ENCODE measurements around the gene PAX3.

Gene PAX3

DNA sequence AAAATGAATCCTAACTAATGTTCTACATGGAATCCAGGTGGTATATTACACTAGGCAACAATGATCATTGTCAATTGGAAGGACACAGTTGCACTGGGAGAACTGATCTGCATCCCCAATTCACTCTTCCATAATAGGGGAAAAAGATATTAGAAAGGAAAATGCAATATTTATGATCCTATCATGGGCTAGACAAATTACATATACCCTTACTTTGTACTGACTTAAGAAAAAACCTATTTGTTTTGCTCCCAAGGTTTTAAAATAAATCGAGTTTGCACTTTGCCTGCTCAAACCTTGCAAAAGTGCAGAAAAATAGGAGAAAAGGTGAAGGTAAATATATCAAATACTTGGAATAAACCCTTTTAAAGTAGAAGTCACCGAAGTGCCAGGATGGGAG lies 11.0 kb upstream of the PAX3 start:
- DNase-seq: no peak

DNA sequence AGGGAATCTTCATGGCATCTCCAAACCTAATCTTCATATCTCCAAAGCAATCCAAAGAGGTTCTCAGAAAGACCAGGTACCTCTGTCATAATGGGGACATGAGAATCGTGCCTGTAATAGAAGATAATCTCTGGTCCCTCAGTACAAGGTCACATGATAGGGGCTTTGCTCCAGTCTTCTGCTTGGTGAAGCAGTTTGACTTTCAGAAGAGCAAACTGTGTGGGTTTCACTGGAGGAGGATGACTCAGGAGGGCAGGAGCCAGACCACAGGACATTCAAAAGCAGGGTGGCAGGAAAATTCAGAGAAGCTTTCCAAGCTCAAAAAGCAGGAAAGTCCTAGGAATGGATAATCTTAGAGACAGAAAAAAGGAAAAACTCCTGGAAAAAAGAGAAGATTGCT lies 10.6 kb upstream of the PAX3 start:
- DNase-seq: no peak

DNA sequence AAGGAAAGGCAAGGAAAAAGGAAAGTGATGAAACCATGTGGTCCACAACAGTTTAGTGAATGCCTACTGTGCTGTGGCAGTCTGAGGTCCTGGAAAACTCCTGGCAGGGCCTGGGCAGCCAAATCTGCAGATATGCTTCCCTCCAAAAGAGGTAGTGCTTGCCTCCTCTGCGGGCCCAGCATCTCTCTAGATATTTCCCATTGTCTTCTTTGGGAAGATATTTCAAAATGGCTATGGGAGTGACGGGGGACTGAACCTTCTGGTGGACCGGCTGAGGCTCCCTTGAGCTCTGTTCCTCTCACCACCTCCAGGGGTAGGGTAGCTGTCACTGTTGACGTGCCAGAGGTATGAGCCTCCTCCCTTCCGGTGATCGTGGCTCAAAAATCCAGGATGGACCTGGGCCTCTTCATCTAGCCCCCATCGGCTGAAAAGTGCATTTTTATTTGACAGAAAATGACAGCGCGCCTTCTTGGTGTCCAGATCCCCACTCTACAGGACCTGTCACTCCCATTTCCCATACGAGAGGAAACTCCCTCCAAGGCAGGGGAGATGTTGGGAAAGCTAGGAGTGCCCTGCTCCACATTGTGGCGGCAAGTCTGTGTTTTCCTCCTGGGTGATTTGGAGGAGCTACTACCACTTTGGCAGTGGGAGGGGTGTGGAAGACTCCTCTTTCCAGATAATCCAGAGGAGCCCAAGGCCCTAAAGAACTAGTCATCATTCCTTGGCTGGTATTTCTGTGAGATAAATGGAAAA lies 9.4 kb upstream of the PAX3 start:
- no peak for DNase-seq

DNA sequence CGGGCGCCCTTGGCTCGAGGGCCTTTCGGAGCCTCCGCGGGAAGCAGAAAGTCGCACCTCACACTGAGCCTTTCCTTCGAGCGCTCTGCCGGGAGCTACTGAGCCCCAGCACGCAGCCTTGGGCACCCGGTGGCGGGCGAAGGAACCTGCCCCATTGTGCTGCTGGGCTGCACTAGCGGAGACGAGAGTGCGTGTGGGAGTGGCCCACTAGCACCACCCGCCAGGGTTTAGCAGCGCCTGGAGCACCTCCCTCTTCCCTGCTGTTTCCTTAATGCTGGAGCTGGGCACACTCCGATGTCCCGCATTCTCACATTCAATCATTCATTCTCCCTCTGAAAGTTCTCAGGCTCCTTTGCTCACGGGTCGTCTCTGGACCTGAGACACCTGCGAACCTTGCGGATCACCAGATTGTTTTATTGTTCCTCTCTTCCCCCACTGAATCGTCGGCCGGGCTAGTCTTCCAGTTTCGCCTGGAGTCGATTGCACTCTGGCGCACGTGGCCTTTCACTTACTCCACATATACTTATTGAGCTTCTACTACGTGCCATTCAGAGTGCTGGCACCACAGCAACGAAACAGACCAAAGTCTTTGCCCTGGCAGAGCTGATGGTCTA lies 8.5 kb upstream of the PAX3 start:
- no peak for DNase-seq

DNA sequence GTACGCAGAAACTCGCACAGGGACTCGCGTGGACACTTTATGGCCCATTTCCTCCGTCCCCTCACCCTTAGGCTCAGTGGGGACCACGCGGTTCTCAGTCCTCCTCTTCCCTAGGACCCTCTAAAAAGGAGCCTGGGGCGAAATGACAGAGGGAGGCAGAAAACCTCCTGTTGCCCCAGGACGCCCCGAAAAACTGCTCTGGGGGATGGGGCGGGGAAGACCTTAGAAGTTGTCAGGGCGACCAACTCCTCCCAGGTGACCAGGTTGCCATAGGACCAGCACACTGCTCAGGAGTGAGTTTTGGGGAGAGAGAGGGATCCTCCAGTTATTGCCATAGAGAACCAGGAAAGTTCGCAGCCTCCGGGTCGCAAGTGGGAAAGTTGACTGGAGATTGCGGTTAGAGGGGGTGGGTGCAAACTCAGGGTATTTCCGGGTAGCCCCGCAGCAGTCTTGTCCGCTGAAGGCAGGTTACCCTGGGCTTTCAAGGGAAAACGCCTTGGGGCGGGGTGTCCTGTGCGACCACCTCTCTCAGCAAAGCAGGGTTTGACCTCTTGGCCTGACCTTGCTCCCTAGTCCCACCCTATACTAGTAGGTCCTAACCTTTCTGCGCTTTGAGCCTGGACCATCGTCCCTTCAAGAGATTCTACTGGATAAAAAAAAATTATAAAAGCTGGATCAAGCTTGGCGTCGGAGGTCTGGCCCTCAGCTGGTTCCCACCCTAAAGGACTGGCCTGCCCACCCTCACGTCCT lies 7.8 kb upstream of the PAX3 start:
- DNase-seq: no peak

DNA sequence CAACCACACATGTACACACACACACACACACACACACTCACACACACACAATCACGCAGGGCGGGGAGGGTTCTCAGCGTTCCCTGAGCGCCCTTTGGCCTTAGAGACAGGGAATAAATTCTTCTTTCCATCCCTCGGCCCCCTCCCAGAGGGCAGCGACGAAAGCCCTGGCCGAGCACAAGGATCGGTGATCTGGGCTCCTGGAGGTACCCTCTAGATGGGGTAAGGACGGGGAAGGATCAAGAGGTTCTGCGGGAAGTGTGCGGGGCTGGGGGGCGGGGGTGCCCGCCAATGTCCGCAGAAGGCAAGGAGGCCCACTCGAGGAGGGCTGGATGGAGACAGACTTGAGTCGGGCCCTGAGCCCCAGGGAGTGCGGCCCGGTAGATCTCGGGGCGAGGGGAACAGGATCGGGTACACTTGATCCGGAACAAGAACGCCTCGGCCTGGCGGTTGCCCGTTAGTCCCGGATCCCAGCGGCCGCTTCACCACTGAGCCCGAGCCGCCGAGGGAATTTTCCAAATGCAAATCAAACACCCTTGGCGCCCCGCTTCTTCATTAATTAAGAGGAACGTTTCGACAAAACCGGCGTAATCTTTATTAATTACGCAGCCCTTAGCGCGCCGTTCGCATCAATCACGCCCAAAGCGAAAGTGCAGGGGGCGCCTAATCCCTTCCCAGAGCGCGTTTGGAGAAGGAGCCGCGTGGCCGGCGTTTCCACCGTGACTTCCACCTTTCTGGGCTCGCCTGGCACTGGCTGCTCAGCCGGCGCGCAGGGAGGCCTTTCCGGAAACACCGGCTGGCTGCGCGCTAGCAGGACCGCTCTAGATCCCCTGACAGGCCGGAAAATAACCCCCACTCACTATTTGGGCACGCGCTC lies 7.0 kb upstream of the PAX3 start:
- peak; percentile 57 for DNase-seq

DNA sequence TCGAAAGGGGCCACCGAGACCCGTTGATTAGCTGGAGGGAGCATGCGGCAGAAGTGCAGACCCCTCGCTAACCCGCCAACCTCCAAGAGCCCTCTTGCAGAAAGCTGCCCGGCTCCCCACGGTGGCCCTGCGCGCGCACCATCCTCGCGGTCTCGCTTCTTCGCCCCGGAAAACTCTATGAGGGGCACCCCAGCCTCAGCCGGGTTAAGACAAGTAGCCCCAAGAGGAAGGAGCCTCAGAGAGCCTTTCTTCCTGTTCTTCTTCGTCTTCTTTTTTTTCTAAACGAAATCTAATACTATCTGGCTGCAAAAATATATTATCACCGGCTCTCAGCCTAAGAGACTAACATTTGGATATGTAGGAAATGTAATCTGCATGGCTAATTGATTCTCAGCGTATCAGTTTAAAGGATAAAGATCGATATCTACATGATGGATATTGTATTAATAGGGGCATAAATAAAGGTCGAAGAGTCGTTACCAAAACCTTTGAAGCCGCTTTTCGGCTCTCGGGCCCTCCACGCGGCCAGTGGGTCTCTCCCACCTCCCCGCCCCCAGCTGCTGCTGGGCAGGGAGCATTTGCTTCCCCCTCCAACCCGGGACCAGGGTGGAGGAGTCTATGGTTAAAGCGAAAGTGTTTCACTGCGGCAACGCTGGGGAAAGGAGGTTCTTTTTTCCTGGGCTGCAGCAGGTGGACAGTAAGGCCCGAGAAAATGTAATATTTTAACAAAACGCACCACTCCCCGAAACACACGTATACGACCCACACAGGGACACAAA lies 6.1 kb upstream of the PAX3 start:
- peak; percentile 52 for DNase-seq

DNA sequence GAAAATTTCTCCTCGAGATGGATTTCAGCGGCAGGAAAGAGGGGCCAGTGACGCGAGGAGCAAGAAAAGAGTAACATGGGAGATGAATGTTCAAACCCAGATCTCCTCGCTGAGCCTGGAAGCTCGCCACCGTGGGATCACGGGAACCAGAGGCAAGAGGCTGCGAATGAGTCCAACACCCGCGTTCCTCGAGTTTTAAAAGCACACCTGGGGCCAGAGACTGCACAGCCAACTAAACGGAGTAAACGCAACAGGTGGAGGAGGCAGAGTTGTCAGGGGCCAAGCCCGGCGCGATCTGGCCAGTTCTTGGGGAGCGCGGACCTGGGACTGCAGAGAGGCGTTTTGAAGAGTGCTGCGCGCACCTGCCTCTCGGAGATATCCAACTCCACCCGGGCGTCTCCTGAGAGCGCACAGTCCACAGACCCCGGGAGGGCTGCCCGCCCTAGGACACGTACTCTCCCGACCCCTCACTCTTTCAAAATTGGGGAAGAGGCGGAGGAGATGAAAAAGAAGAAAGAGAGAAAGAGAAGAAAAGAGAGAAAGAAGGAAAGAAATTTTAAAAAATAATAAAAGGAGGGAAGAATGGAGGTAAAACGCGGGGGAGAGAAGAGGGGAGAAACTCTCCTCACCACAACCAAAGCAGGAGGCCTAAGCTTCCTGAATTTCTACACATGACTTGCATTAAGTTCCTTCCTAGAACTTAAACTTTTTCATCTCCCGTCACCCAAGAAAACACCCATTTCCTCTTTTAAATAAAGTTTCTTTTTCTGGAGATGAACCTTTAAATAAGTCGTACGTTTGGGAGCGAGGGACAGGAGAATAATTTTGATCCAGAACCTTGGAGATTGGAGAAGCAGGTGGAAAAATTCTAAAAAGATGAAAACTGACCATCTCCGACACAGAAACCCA lies 5.3 kb upstream of the PAX3 start:
- peak; percentile 65 for DNase-seq

DNA sequence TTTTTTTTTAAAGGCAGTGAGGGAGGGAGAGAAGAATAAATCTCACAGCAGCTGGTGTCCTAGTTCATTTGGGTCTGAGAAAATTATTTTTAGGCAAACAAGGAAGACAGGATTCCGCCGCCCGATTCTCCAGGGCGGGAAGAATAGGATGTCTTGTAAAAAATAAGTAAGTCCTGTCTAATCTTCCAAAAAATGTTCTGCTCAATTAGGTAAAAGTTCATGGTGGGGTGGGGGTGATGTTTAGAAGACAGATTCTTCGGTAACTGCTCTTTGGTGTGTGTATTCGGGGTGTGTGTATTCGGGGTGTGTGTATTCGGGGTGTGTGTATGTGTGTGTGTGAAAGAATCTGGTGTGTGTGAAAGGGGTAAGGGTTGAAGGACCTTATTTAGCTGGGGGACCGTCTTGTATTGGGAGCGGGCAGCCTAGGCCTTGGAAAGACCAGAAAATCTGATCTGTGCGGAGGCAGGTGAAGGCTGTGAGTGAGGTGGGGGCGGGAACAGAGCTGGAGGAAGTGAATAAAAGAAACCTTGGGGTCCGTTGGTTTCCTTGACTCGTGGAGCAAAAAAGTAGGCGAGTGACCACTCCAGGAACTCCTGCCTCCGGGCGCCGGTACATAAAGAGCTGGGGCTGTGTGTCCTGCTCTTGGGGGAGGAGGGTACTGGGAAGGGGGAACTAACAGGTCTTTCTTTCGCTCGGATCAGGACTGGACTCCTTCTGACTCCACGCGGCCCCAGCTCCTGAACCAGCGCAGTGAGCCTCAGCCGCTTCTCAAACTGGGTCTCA lies 4.4 kb upstream of the PAX3 start:
- no peak for DNase-seq

DNA sequence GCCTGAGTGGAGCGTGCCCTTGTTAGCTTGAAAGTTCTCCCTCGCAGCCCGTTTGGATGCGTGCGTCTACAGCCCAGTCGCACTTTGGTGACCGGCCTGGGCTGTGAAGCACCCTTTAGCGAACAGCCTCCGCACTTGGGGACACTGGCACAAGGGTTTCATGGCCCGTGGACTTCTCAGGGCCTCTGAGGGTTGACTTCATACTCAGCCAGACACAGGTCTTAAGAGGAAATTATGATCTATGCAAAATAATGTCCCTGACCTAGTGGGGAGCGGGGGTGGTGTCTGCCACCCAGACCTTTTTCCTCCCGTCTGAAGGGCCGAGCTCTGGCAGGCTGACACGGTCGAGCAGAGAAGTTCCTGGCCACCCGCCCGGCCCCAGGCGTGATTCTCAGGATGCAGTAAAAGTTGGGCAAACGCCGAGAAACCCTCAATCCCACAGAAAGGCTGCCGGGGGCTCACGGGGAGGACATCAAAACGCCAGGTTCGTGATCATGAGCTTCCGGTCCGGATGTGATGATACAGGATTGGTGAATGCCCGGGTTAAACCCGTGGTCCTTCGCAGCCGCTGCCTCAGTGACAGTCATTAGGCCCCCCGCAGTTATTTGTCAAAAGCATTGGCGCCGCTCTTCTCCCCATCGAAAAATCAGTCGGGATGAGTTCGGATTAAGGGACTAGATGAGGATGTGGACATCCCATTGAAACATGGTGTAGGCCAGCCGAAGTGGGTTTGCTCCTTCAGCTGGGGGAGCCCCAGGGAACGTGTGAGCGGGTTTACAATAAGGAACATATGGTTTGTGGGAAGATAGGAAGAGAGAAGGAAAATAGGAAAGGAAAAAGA lies 3.6 kb upstream of the PAX3 start:
- DNase-seq: no peak

DNA sequence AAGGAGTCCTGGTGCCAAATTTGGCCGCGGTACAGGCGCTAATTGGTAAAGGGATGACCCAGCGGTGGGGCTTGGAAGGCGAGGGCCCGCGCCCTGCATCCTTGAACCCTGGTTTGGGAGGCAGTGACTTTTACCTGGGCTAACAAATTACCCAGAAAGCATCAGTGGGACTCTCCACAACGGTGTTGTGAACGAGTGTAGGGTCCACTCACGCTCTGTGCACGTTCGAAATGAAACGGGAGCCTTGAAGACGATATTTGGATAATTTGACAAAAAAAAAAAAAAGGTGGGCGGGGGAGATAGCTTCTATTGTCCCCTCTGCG lies 3.0 kb upstream of the PAX3 start:
- no peak for DNase-seq

DNA sequence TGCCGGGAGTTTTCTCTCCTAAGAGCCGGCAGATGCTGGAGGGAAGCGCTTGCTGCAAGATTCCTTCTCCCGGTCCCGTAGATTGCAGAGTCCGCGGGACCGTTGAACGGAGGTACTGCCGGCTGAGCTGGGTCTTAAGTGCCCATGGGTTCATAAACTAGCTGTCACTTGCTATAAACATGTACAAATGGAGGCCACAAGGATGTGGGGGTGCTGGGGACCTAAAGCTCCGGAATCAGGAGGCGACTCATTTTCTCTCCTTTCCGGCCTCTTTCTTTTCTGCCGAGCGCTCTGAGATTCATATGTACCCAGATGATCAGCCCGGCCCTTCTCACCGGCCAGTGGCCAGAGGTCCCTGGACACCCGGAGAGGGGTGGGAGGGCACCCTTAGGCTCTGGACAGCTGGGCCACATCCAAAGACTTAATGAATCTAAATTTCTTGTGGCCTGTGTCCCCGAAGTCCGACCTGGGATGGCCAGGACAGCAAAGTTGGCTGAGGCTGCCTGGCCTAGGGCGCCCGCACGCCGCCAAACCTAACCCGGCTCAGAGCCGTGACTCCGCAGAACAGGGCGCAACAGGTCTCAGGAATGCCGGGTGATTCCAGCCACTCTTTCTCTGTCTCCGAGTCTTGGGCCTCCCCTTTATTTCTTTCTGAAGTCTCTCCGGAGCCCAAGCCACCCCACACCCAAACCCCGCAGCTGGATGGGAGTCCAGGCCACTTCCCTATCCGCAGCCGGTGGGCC lies 2.4 kb upstream of the PAX3 start:
- no peak for DNase-seq

DNA sequence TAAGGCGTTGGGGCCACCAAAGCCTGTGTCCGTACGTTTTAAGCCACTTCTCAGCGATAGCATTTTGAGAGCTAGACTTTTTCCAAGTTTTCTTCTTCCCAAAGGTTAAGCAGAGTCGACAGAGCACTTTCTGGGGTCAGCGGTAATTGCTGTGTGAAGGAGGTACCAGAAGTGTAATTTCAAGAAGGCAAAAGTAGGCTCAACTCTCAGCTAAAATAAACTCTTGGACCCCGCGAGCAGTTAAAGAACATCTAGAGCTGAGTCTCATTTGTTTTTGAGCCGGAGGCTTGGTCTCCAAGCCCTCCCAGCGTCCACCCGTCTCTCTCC lies 1.9 kb upstream of the PAX3 start:
- DNase-seq: no peak

DNA sequence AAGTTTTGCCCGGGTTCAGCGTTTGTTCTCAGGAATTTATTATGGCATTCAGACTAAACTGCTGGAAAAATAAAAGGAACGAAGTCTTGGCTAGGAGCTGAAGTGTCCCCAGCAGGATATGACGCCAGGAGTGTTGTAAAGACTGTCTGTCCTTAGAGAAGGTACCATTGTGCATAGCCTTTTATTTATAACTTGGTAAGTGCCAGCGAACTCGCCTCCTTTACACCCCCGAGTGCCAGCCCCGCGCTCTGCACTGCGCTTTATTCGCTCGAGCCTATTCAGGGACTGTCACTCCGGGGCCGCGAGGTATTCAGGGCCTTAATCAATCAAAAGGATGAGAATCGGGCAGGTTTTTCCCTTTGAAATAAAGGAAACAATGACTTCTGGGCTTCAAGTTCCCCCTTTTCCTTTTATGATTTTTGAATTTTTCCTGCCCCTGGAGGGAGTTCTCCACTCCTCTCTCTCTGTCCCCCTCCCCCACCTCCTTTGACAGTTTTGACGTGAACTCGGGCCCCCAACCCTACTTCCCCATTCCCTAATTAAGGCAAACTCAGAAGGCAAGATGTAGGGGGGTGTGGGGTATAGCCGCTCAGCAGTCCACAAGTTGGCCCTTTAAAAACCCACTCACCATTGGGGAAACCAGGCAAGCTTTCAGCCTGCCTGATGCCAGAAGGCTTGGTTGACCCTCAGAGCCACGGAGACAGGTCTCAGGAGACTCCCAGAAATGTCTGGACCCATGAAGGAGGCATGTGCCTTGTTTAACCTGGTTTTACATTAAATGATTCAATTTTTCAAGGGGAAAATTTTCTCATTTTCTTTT lies 1.3 kb upstream of the PAX3 start:
- no peak for DNase-seq

DNA sequence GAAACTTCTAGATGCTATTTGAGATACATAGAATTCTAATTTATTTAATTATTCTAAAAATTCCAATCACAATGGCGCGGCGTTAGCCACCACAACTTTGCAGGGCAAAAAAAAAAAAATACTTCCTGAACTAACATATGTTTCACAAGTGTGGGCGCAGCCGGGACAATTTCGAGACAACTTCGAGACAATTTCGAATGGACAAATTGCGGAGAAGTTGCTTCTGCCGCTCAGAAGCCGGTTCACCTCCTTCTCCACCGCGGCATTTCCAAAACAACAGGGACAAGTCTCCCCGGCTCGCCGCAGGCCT lies 842 bp downstream of the PAX3 start:
- DNase-seq: no peak

DNA sequence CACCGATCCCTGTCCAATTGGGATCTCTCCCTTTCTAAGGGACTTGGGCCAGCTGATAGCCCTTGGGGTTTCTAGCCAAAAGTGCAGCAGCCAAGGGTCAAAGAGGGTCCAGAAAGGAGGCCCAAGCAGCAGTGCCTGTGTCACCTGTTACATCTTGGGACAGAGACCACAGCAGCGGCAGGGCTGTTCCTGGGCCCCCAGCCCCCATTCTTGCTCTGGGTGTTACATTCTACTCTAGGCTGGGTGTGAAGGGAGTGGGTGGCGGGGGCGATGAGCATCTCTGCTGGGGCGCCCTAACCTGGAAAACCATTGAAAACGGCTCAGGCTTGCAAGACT lies 1.2 kb downstream of the PAX3 start:
- no peak for DNase-seq

DNA sequence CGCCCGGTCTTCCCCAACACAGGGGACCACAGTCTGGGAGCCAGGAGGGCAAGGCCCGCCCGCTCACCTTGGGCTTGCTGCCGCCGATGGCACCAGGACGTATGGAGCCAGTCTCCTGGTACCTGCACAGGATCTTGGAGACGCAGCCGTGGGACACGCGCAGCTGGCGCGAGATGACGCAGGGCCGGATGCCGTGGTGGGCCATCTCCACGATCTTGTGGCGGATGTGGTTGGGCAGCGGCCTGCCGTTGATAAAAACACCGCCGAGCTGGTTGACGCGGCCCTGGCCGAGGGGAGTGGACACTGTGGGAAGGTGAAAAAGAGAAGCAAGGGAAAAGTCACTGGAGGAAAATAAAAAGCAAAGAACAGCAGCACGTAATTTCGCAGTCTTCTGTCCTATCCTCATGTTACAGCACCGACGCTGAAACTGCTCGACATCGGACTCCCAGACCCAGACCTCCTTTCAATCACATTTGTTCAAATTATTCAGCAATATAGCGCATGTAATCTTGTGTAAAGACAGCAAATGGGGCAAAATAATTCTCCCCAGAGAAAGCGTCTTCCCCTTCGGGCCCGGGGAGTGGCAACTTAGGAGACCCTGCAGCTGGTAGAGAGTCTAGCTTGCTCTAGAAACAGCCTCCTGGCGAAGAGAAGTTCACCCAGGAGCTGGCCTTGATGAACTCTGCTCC lies 1.7 kb downstream of the PAX3 start:
- DNase-seq: no peak

DNA sequence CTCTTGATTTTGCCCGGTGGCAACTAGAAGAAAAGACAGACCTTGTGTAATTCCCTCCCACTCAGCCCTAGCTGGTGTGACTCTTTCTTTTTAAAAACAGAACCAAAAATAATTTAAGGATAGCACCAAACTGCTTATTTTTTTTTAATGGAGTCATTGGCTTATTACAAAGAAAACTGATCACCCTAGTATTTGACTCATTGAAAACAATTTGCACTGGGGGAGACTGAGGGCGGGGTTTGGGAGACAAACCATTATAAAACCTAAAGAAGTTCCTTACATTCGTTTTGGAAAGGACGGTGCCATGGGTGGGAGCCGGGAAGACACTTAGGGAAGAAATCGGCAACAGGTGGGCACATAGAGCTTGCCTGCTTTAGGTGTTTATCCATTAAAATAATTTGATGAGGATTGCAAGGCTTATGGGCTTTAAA lies 2.5 kb downstream of the PAX3 start:
- peak; percentile 50 for DNase-seq

All from suppressor macrophage treated with lipopolysaccharide for 4 hours (primary cell).